ENCODE measurements around the gene TNNI3. TPM values are rescaled to one million over a fixed set of nuclear protein-coding genes. Genes with fewer than 3 reads are reported as not detected.

TNNI3 gene
- total and polyA plus RNA-seq, 12 donors: 3,000 to 45,177 (median 9,464) TPM

GRCh38 chr19:55199620-55200204 is 42.2 kb upstream of the TNNI3 start:
- Histone ChIP-seq H3K9me3 (no peaks in the 10 kb centered on the region), H3K27me3 (peaks cover 0 to 6% (median 0%) of the 10 kb centered on the region in 7 donors), H3K27ac (no peak overlapping the region), H3K4me1 (no peaks in the 10 kb centered on the region), H3K4me3 (no peak overlapping the region), H3K36me3 (no peaks in the 10 kb centered on the region)
- intact Hi-C loops (cut with DNase I): no loop called here
- TF ChIP-seq CTCF (IDR thresholded peaks at IDR 0.05): no peak
- WGBS, 2 donors: 62 to 71% methylated on average over 5 of the region's 5 CpGs
- DNase-seq (no peak), ATAC-seq (no peak)

GRCh38 chr19:55198651-55199050 is 41.1 kb upstream of the TNNI3 start:
- ATAC-seq (no peak), DNase-seq (no peak)
- Histone ChIP-seq H3K27ac (no peak overlapping the region), H3K4me3 (no peak overlapping the region), H3K36me3 (no peaks in the 10 kb centered on the region), H3K9me3 (no peaks in the 10 kb centered on the region), H3K4me1 (no peaks in the 10 kb centered on the region), H3K27me3 (no peaks in the 10 kb centered on the region)
- TF ChIP-seq CTCF (IDR thresholded peaks at IDR 0.05): no peak
- 57 to 63% methylated on average over 5 of the region's 5 CpGs for WGBS, 2 donors
- intact Hi-C loops (cut with DNase I): no loop called here

DNA sequence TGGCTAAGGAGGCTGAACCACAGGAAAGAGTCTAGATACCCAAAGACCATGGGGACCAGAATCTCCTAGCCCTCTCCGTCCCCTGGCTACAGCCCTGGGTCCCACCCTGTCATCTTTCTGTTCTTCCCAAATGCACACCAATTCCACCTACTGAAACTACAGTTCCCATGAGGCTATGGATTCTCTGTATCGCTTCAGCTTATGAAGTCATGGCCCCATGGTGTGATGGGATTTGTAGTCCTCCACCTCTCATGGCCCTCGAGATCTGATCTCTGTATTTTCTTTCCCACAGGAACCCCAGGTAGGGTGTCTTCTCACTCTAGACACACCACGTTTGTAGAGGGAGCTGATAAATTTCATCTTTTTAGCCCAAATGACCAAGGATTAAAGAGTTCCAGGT is 40.0 kb upstream of the TNNI3 start:
- DNase-seq: no peak
- 62 to 73% methylated on average over 4 of the region's 4 CpGs for WGBS, 2 donors
- Histone ChIP-seq H3K36me3 (no peaks in the 10 kb centered on the region), H3K27me3 (no peaks in the 10 kb centered on the region), H3K4me1 (no peaks in the 10 kb centered on the region), H3K27ac (no peak overlapping the region), H3K9me3 (no peaks in the 10 kb centered on the region), H3K4me3 (no peak overlapping the region)
- no peak for ATAC-seq
- TF ChIP-seq CTCF (IDR thresholded peaks at IDR 0.05): no peak
- intact Hi-C loops (cut with DNase I): no loop called here

GRCh38 chr19:55196803-55197202 is 39.3 kb upstream of the TNNI3 start:
- intact Hi-C loops (cut with DNase I): no loop called here
- no peaks in the 10 kb centered on the region for H3K9me3 ChIP-seq
- no peaks in the 10 kb centered on the region for H3K27me3 ChIP-seq
- no peaks in the 10 kb centered on the region for H3K36me3 ChIP-seq
- 88 to 91% methylated on average over 10 of the region's 10 CpGs for WGBS, 2 donors
- H3K4me1 ChIP-seq: no peaks in the 10 kb centered on the region
- no peak for TF ChIP-seq CTCF (IDR thresholded peaks at IDR 0.05)
- no peak overlapping the region for H3K4me3 ChIP-seq
- ATAC-seq: no peak
- no peak for DNase-seq
- no peak overlapping the region for H3K27ac ChIP-seq

All from heart right ventricle (tissue), 16 donors.